HG03064 (cell line): Measurements from ENCODE around the gene DGKH.
A peak's percentile ranks its signal among the peaks of the same experiment; 100 is the strongest.

Experiments used
- ATAC-seq: cut with Tn5 transposase; IDR thresholded peaks from one replicate; pipeline ENCODE4 v1.9.1; 2021; ENCODE audit warnings: low read depth; ENCODE audit not compliant: unreplicated experiment

Gene DGKH

DNA sequence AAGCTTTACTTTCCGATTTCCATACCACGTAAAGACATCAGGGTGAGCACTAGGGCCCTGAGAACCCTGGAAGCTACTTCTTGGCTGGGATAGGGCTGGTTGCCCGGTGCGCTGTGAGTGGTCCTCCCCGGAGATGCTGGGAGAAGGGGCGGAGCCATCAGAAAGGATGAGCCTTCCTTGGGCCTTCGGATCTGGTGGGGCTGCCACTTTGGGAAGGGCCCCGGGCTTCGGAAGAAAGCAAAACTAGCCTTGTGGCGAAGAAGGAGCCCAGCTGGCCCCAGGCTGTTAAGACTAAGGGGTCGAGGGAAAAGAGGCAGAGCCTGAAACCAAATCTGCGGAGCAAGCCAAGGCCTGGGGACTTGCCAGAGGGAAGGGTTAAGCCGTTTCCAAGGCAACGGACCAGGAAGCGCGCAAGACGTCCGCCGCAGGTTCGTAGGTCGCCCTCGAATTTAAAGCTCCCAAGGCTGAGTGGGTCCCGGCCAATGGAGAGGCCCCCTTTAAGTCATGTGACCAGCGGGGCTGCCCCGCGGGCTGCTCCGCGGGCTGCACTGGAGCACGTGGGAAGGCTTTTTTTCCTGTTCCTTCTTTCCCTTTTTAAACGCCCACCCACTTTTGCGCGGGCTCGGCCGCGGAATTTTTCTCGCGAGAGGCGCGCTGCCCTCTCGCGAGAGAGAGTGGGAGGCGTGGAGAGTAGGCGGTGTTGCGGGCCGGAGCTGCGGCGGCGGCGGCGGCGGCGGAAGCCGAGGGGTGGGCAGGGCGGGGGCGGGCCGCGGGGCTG lies 223.1 kb downstream of the DGKH start:
- ATAC-seq: peak; percentile 75

DNA sequence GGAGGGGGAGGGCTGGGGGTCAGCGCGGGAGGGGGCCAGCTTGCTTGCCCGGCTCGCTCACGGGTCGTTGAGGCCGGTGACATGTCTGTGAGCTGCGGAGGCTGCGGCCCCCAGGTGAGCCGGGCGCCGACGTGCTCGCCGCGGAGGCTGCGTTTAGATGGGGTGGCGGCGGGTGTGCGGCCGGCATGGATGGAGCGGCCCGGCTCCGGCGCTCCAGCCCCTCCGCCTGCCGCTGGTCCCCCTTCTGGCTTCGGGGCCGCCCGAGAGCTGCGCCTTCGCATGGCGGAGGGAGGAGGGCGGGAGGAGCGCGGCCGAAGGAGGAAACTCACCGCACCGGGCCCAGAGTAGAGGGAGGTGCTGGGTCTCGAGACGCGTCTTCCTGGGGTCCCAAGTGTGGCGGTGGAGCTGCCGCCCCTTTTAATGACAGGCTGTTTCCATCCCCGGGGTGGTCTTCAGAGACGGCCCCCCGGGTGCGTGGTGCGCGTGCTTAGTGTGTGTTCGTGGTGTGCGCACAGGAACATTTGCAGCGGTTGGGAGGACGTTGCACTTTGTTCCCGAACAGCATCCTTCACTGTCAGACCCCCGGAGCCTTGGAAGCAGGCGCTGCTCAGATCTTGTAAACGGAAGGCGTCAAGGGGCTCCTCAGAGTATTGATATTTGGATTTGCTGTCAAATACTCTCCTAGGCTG lies 223.8 kb downstream of the DGKH start, which contains the start of gene AKAP11:
AKAP11 (plus strand) TSS at position 38 of the 689 bp plus-strand sequence. CDS start 14,197 bp downstream, outside the sequence.
- ATAC-seq: peak; percentile 23

DNA sequence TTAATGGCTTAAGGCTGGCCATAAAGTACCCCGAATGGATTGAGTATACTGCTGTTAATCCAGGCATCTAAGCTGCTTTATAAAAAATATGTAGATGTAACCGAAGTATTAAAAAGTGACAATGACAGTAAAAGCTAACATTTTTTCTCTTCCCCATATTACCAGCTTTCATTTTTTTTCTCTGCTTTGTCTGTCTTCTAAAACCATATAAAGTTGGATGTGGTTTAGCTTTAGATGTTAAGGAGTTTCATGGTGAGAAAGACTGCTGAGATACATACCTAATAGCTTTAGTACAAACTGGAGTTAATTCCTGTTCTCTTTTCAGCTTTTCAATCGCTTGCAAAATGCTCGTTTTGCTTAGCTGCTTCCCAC lies 224.3 kb downstream of the DGKH start:
- no peak for ATAC-seq

DNA sequence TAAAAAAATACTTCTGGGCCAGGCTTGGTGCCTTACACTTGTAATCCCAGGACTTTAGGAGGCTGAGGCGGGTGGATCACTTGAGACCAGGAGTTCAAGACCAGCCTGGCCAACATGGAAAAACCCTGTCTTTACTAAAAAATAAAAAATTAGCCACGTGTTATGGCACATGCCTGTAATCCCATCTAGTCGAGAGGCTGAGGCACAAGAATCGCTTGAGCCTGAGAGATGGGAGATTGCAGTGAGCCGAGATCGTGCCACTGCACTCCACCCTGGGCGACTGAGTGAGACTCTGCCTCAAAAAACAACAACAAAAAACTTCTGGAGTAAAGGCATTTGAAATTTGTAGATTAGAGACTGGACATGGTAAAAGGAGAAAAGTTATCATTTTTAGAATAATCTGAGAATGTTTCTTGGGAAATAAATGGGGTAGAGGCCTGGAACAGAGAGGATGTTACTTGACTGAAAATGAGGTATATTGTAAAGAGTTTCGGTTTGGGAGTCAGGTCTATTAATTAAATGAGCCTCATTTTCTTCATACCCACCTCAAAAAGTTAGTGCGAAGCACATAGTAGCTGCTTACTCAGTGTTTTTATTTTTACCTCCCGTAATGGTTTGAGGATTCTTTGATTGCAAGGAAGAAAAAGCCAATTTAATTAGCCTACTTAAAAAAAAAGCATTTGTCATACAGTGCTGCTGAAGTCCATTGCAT lies 226.1 kb downstream of the DGKH start:
- ATAC-seq: no peak

DNA sequence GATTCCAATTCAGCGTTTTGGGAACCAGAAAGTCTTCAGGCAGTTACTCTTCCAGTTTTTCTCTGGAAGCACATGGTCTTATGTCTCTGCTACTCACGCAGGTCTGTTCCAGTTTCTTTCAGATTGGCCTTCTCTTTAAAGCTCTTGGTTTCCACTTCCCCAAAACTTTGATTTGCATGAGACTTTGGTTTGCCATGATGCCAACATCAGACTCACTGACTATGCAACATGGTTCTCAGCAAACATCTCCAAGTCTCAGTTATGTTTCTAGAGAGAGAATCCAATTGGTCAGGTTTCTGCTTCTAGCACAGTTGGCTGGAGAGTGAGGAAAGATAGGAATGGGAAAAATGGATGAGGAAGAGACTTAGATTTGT lies 226.6 kb downstream of the DGKH start:
- no peak for ATAC-seq

DNA sequence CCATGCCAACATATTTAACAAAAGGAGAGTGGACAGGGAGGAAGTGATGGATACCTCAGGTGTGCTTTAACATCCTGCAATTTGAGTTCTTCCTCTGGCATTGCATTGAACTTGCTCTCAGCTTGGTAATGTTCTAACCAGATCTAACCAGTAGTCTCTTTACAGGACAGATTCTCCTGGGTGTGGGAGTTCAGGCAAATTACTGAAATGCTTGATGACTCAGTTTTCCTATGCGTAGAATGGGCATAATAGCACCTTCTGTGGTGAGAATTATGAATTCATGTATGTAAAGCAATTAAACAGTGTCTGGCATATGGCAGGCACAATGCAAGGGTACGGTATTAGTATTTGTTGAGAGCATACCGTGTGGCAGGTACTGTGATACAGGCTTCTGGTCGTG lies 227.1 kb downstream of the DGKH start:
- ATAC-seq: no peak

DNA sequence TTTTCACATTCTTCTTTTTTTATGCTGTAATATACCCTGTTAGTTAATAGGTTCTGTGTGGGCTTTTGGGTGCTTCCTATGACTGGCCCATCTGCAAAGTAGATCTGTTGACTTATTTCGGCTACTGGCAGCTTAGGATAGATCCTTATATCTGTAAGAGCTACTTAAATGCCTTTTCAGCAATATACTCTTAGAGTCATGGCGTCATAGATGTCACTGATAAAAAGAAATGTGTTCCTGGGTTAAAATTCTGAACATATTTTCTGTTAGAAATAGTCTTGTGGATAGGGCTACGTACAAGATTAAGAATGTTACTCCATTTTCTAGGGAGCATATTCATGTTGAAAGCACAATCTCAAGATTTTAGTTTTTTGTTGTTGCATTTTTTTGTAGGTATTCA lies 228.2 kb downstream of the DGKH start:
- no peak for ATAC-seq

DNA sequence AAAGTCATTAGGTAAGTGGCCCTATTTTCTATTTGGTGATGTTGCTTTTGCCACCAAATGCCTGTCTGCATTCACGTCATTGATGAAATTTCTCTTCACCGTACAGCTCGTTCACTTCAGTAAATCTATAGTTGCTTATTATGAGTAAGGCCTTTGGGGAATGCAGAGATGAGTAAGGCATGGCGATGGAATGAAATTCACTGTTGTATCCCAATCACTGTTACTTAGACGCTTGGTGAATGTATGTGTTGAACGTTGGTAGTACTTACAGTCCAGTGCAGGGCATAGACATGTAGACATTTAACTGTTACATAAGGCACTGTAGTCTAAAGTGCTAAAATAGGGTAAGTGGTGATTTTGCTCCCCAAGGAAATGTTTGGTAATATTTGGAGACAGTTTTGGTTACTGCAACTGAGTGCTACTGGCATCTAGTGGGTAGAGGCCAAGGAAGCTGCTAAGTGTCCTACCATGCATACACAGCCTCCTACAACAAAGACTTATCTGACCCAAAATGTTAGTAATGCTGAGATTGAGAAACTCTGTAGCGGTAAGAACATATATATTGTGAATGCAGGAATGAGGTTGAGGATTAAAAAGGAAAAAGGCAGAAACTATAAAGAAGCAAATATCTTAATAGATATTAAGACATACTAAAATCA lies 229.3 kb downstream of the DGKH start:
- ATAC-seq: no peak

DNA sequence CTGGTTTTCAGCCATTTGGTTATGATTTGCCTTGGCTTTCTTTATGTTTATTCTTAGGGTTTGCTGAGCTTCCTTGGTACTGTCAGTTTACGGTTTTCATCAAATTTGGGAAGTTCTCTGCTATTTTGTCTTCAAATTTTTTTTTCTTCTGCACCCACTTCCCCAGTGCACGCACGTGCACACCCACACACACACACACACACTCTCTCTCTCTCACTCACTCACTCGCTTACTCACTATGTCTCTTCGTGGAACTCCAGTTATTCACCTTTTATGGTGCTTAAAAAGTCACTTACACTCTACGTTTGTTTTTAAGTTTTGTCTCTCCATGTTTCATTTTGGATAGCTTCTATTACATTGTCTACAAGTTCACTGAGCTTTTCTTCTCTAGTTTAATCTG lies 230.6 kb downstream of the DGKH start:
- ATAC-seq: no peak

DNA sequence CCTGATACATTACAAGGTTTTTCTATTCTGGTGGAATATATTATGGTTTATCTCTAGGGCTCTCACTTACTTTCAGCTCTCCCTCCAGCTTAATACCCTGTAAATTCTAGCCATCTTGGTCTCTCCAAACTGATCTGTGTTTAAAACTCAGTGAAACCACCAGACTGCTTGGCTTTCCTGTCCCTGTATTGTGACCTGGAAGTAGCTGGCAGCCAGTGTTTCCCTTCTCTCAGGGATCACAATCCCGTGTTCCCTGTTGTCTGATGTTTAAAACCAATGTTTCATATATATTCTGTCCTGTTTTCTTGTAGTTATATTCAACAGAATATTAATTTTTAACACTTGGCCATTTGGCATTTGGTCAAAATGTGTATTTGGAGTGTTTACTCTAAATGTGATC lies 231.5 kb downstream of the DGKH start:
- no peak for ATAC-seq

DNA sequence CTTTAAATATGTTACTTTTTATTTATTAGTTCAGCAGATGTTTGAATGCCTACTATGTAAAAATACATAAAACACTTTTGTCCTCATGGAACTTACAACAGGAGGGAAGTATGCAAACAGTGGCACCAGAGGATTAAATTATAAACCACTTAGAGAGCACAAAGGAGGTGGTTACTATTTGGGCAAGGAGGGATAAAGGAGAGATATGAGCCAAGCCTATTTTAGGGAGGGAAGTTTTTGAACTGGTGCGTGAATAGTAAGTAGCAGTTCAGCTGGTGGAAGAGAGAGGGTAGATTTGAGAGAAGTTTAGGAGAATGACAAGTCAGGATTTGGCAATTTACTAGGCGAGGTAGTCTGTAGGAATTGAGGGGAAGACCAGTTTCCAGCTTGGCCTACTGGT lies 232.1 kb downstream of the DGKH start:
- no peak for ATAC-seq

DNA sequence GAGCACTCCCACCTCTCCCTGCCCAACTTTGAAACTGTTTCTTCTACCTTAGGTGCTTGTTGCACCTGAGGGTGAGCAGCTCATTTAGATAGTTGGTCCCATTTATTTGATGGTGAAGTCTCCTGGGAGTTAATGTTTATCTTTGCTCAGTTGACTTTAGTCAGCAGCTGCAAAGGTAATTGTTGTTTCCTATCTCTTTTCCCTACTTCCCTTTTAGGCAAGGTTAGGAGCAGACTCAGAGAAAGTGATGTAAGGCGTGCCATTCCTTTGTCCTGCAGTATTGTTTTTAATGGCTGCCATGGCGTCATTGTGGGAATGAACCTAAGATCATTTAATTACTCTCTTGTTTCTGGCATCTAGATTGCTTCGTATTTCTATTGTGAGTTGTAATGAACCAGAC lies 235.1 kb downstream of the DGKH start:
- no peak for ATAC-seq

DNA sequence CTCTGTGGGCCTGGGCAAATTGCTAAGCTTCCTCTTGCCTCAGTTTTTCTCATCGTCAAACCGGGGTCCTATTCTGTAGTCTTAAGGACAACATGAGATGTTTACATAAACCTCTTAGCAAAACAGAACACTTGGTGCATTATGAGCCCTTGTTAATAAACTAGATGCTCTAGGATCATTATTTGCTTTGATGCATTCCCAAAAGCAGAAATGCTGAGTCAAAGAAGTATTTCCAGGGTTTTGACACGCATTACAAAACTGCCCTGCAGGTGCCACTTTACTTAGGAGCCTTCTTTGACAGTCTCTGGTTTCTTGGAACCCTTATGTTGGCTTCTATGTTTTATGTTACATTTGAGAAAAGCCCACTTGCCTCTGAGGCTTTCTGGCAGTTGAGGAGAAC lies 235.6 kb downstream of the DGKH start:
- no peak for ATAC-seq
